ENCODE results near the gene C15orf39.

DNA sequence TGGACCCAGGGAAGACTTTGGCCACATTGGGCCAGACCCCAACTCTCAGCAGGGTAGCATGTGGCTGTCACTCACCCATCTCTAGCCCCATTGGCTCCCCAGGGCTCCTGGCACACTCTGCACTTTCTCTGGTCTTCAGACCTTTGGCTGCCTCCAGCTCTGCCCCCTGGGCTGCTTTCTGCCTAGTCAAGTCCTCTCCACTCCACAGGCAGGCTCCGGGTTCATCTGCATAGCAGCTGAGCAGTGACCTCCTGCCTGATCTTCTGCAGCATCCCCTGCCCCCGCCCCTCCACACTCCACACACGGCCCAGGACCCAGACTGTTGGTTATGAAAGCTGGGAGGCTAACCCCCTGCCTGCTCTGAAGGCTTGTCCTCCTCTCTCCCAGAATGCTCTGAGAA, 8.4 kb upstream of the C15orf39 start:
- TF ChIP-seq, protein P1, sequence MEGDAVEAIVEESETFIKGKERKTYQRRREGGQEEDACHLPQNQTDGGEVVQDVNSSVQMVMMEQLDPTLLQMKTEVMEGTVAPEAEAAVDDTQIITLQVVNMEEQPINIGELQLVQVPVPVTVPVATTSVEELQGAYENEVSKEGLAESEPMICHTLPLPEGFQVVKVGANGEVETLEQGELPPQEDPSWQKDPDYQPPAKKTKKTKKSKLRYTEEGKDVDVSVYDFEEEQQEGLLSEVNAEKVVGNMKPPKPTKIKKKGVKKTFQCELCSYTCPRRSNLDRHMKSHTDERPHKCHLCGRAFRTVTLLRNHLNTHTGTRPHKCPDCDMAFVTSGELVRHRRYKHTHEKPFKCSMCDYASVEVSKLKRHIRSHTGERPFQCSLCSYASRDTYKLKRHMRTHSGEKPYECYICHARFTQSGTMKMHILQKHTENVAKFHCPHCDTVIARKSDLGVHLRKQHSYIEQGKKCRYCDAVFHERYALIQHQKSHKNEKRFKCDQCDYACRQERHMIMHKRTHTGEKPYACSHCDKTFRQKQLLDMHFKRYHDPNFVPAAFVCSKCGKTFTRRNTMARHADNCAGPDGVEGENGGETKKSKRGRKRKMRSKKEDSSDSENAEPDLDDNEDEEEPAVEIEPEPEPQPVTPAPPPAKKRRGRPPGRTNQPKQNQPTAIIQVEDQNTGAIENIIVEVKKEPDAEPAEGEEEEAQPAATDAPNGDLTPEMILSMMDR (IDR thresholded peaks at IDR 0.05) = no peak
- no peak for TF ChIP-seq POLR2A (IDR thresholded peaks at IDR 0.05)
- no peak for TF ChIP-seq EP300 (IDR thresholded peaks at IDR 0.05)
